Adrenal gland (tissue), 12 donors: ENCODE data around the gene SYMPK. TPM values are rescaled to one million over a fixed set of nuclear protein-coding genes. Genes with fewer than 3 reads are reported as not detected.
A peak's percentile ranks its signal among the peaks of the same experiment; 100 is the strongest.

ENCODE experiments used
- DNase-seq, 7 donors: peaks; one replicate each; pipeline ENCODE4 v3.0.0-alpha.2; 2019 to 2020
- H3K27ac ChIP-seq, 5 donors: fragments of 200-600 bp; sonication (generic) in 4 of 5; 1 replicate in 3 of 5; 2 replicates in 2 of 5; pipeline versions ENCODE4 v1.5.1 to v1.8.0; 2016 to 2020; ENCODE audit warnings: mild to moderate bottlenecking in 1 of 5
- H3K27me3 ChIP-seq: fragments of 200-600 bp; 2 replicates; pipeline ENCODE4 v1.8.0; 2021
- H3K36me3 ChIP-seq, 2 donors: fragments of 200-600 bp; replicated peaks in 1 of 2; 1 replicate in 1 of 2; 2 replicates in 1 of 2; pipeline versions ENCODE4 v1.5.1 to v1.8.0; 2018 to 2022
- H3K4me1 ChIP-seq, 2 donors: fragments of 200-600 bp; replicated peaks in 1 of 2; 1 replicate in 1 of 2; 2 replicates in 1 of 2; pipeline versions ENCODE4 v1.5.1 to v1.8.0; 2018 to 2021
- H3K4me3 ChIP-seq, 4 donors: fragments of 200-600 bp; sonication (generic) in 3 of 4; one replicate each; pipeline ENCODE4 v1.5.1; 2016 to 2018
- H3K9me3 ChIP-seq, 3 donors: fragments of 200-600 bp; sonication (generic) in 1 of 3; replicated peaks in 1 of 3; 1 replicate in 2 of 3; 2 replicates in 1 of 3; pipeline versions ENCODE4 v1.5.1 to v1.8.0; 2016 to 2021
- POLR2A ChIP-seq, 2 donors: fragments of 450-650 bp; IDR thresholded peaks; one replicate each; pipeline ENCODE4 v1.6.1; 2017; ENCODE audit warnings: antibody characterized with exemption in 2 of 2, mild to moderate bottlenecking in 2 of 2, moderate library complexity in 1 of 2
- WGBS, 4 donors: extraction: QIAGEN DNeasy Blood & Tissue Kit in 2 of 4; methylation state at CpG; one replicate each; pipeline versions ENCODE4 v1.1.5 to v1.1.7; 2013 to 2017; 5-methylcytosine and 5-hydroxymethylcytosine counted together
- intact Hi-C, 2 donors: fragments of 100-400 bp; cut with DNase I; formaldehyde crosslinking; loops; one replicate each; pipeline versions ENCODE4 v1.14.1 to v1.15.0; 2022 to 2023
- polyA plus RNA-seq, 3 donors: library from polyadenylated mRNA; stranded (reverse); fragments of 200-250 nt in 2 of 3; fragments of 350-450 nt in 1 of 3; fragmentation: Illumina TruSeq in 1 of 3; extraction: RNeasy Lipid Tissue Mini Kit (QIAGEN cat#74804) in 1 of 3; gene quantifications; one replicate each; pipeline ENCODE4 v1.2.3, GENCODE V29; 2013 to 2014
- total RNA-seq, 9 donors: library from RNA; depleted of rRNA in 4 of 9; stranded (reverse); fragments of >200 nt in 4 of 9; fragments of 120-200 nt in 1 of 9; fragmentation: NEBNext Ultra II Directional in 1 of 9; extraction: Animal tissue kit (Norgen Biotek cat#: 25700) in 1 of 9; gene quantifications; one replicate each; pipeline versions ENCODE4 v1.1.0 to v1.2.4, GENCODE V29; 2013 to 2023
- TF ChIP-seq, protein P1 (sequence below), 6 experiments: fragments of 450-650 bp in 4 of 6; fragments of 200-600 bp in 2 of 6; sonication (generic) in 1 of 6; IDR thresholded peaks; 1 replicate in 5 of 6; 2 replicates in 1 of 6; pipeline versions ENCODE4 v1.5.1 to v1.8.0; 2016 to 2021; ENCODE audit warnings: antibody characterized with exemption in 6 of 6, mild to moderate bottlenecking in 2 of 6, moderate library complexity in 1 of 6
- donor health status: healthy with polysubstance abuse.
- donor health status: Bipolar disorder and iron deficiency.
- donor health status: DM: yes; HTN: yes; CAD: no.
- donor health status: DM: no; HTN: no; CAD: no.
- donor health status: DM: no; HTN: no; CAD: no.
- donor health status: DM: yes; HTN: yes; CAD: no.

The SYMPK gene
- total and polyA plus RNA-seq, 12 donors: 32.2 to 313 (median 51.2) TPM

- Histone ChIP-seq H3K9me3 (no peaks in the 10 kb centered on the region), H3K4me3 (peak overlapping the region in 3 of 4 donors; percentile 48 to 81 (median 78)), H3K27me3 (no peaks in the 10 kb centered on the region), H3K36me3 (peaks cover 0 to 11% of the 10 kb centered on the region in 2 donors), H3K27ac (peak overlapping the region in 4 of 5 donors; percentile 88 to 92 (median 90)), H3K4me1 (peaks cover 4 to 41% of the 10 kb centered on the region in 2 donors)
- TF ChIP-seq POLR2A (IDR thresholded peaks at IDR 0.05): no peak
- TF ChIP-seq, protein P1, sequence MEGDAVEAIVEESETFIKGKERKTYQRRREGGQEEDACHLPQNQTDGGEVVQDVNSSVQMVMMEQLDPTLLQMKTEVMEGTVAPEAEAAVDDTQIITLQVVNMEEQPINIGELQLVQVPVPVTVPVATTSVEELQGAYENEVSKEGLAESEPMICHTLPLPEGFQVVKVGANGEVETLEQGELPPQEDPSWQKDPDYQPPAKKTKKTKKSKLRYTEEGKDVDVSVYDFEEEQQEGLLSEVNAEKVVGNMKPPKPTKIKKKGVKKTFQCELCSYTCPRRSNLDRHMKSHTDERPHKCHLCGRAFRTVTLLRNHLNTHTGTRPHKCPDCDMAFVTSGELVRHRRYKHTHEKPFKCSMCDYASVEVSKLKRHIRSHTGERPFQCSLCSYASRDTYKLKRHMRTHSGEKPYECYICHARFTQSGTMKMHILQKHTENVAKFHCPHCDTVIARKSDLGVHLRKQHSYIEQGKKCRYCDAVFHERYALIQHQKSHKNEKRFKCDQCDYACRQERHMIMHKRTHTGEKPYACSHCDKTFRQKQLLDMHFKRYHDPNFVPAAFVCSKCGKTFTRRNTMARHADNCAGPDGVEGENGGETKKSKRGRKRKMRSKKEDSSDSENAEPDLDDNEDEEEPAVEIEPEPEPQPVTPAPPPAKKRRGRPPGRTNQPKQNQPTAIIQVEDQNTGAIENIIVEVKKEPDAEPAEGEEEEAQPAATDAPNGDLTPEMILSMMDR (IDR thresholded peaks at IDR 0.05): no peak
- peak in 2 of 7 donors; percentile 47 to 52 for DNase-seq
- intact Hi-C loops: loop anchor here in 1 of 2 donors (5.0 kb wide), 1 partner anchor 68 kb away; the partner anchor contains the start of gene RSPH6A
- 59 to 86% (median 70%) methylated on average over 33 to 72 of the region's 72 CpGs for WGBS, 4 donors
These were observed 22.0 kb upstream of the SYMPK start for GRCh38 chr19:45884682-45885555.

- Histone ChIP-seq H3K27me3 (no peaks in the 10 kb centered on the region), H3K4me3 (no peak overlapping the region), H3K9me3 (no peaks in the 10 kb centered on the region), H3K4me1 (peaks cover 4 to 41% of the 10 kb centered on the region in 2 donors), H3K27ac (no peak overlapping the region), H3K36me3 (peaks cover 0 to 9% of the 10 kb centered on the region in 2 donors)
- WGBS, 4 donors: 73 to 86% (median 83%) methylated on average over 5 to 57 of the region's 57 CpGs
- peak in 1 of 7 donors; percentile 43 for DNase-seq
- intact Hi-C loops: loop anchor here in 1 of 2 donors (5.0 kb wide), 1 partner anchor 67 kb away; the partner anchor contains the start of gene RSPH6A
- no peak for TF ChIP-seq POLR2A (IDR thresholded peaks at IDR 0.05)
- TF ChIP-seq, protein P1 (IDR thresholded peaks at IDR 0.05): no peak
These were observed 21.1 kb upstream of the SYMPK start for GRCh38 chr19:45883881-45884681.

DNA sequence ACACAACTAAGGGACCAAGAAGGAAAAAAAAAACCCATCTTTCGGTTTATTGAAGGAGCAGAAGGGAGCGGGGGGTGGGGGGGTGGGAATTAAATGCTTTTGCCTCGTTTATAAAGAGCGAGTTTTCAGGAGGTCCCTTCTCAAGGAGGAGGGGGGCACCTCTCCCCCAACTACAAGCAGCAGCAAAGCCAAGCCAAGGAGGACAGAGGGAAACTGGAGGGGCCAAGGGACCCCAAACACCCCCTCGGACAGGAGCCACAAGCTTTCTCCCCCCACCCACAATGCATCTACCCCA lies 20.6 kb upstream of the SYMPK start:
- no peak for DNase-seq
- Histone ChIP-seq H3K36me3 (peaks cover 0 to 9% of the 10 kb centered on the region in 2 donors), H3K9me3 (no peaks in the 10 kb centered on the region), H3K27me3 (no peaks in the 10 kb centered on the region), H3K27ac (no peak overlapping the region), H3K4me3 (peak overlapping the region in 1 of 4 donors; percentile 52), H3K4me1 (peaks cover 4 to 41% of the 10 kb centered on the region in 2 donors)
- intact Hi-C loops: loop anchor here in 1 of 2 donors (5.0 kb wide), 1 partner anchor 66 kb away; the partner anchor contains the start of gene RSPH6A
- TF ChIP-seq POLR2A (IDR thresholded peaks at IDR 0.05): no peak
- TF ChIP-seq, protein P1 (IDR thresholded peaks at IDR 0.05): peak in 2 of 6 experiments; percentile 7 to 42
- 21 to 26% (median 25%) methylated on average over 5 of the region's 5 CpGs for WGBS, 4 donors
